Stimulated activated CD4-positive, alpha-beta T cell treated with anti-CD3 and anti-CD28 coated beads, Interleukin-15, amount 100 ng/mL, for 24 hours (primary cell): ENCODE results near the gene ZNF827.

Experiments used
- DNase-seq: peaks from one replicate; pipeline ENCODE4 v3.0.0-alpha.2; 2020

The ZNF827 gene

GRCh38 chr4:145885666-145886065 lies 53.0 kb downstream of the ZNF827 start:
- DNase-seq, result no peak

GRCh38 chr4:145884775-145885174 lies 53.8 kb downstream of the ZNF827 start:
- DNase-seq, result no peak

GRCh38 chr4:145883101-145883694 lies 55.4 kb downstream of the ZNF827 start:
- DNase-seq, result no peak

- DNase-seq, result no peak
Observed at GRCh38 chr4:145882604-145883003, 56.0 kb downstream of the ZNF827 start.

GRCh38 chr4:145881989-145882388 lies 56.6 kb downstream of the ZNF827 start:
- DNase-seq, result no peak

- no peak for DNase-seq
Observed at GRCh38 chr4:145881576-145881975, 57.0 kb downstream of the ZNF827 start.

GRCh38 chr4:145880355-145880960 lies 58.2 kb downstream of the ZNF827 start:
- DNase-seq, result no peak

GRCh38 chr4:145879598-145879997 lies 59.0 kb downstream of the ZNF827 start:
- no peak for DNase-seq

- no peak for DNase-seq
Observed at GRCh38 chr4:145878501-145879435, 59.9 kb downstream of the ZNF827 start.

GRCh38 chr4:145876531-145877180 lies 62.0 kb downstream of the ZNF827 start:
- DNase-seq, result no peak

- DNase-seq, result no peak
Observed at GRCh38 chr4:145873901-145874300, 64.7 kb downstream of the ZNF827 start.

GRCh38 chr4:145871209-145871608 lies 67.4 kb downstream of the ZNF827 start:
- no peak for DNase-seq

GRCh38 chr4:145870155-145871020 lies 68.2 kb downstream of the ZNF827 start:
- no peak for DNase-seq

GRCh38 chr4:145868637-145869409 lies 69.8 kb downstream of the ZNF827 start:
- no peak for DNase-seq

GRCh38 chr4:145867406-145867805 lies 71.2 kb downstream of the ZNF827 start:
- DNase-seq, result no peak

- DNase-seq, result no peak
Observed at GRCh38 chr4:145866991-145867390, 71.6 kb downstream of the ZNF827 start.

- no peak for DNase-seq
Observed at GRCh38 chr4:145865274-145865941, 73.2 kb downstream of the ZNF827 start.

GRCh38 chr4:145863191-145863590 lies 75.4 kb downstream of the ZNF827 start:
- no peak for DNase-seq

- no peak for DNase-seq
Observed at GRCh38 chr4:145861336-145862318, 77.0 kb downstream of the ZNF827 start.

- DNase-seq, result no peak
Observed at GRCh38 chr4:145860897-145861296, 77.7 kb downstream of the ZNF827 start.
